Measurements from ENCODE around the gene CD164L2. TPM values are rescaled to one million over a fixed set of nuclear protein-coding genes. Genes with fewer than 3 reads are reported as not detected.

The CD164L2 gene
- total and polyA plus RNA-seq, 2 donors from 2014 or later: 0.63 to 1.1 TPM

GRCh38 chr1:27405074-27405473 is 21.9 kb upstream of the CD164L2 start:
- no peaks in the 10 kb centered on the region for H3K27me3 ChIP-seq (ENCODE audit: control insufficient read depth, insufficient read depth, low read length)
- DNase-seq: peak in 2 of 5 donors; percentile 52 to 82
- TF ChIP-seq CTCF (IDR thresholded peaks at IDR 0.05; ENCODE audit: borderline replicate concordance, extremely low read depth, insufficient read depth): no peak
- H3K36me3 ChIP-seq (ENCODE audit: control insufficient read depth in 2 of 3, insufficient read depth in 3 of 3, low read length in 3 of 3): peaks cover 3 to 16% (median 14%) of the 10 kb centered on the region in 3 donors
- no peak overlapping the region for H3K9ac ChIP-seq (ENCODE audit: low read length in 3 of 3)
- peak overlapping the region in 1 of 2 donors; percentile 33 for H3K27ac ChIP-seq (ENCODE audit: low read depth in 2 of 2, low read length in 2 of 2)
- FAIRE-seq: no peak
- H3K9me3 ChIP-seq (ENCODE audit: control insufficient read depth in 2 of 3, insufficient read depth in 1 of 3, low read length in 3 of 3): no peaks in the 10 kb centered on the region
- no peak overlapping the region for H3K4me3 ChIP-seq (ENCODE audit: low read length in 3 of 3)
- H3K4me1 ChIP-seq (ENCODE audit: control insufficient read depth in 2 of 3, insufficient read depth in 2 of 3, low read depth in 1 of 3, low read length in 3 of 3): peaks cover 6 to 21% (median 7%) of the 10 kb centered on the region in 3 donors
- intact Hi-C loops (cut with DNase I): no loop called here

DNA sequence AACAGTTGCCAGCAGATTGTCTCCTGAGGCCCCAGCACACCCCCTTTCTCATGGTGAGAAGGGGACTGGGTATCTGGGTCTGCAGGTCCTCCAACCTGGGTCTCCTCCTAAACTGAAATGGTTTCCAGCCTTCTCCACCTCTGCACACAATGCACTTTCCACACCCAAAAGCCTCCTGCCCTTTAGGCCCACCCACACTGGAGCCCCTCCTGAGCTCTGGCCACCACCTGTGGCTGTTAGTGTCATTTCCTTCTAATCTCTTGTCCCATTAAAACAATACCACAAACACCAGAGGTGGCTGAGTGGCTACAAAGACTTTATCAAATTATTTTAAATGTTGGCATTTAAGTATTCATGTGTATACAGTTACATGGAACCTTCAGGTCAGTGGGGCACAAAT is 20.8 kb upstream of the CD164L2 start:
- Histone ChIP-seq H3K9ac (ENCODE audit: low read length in 3 of 3) (no peak overlapping the region), H3K4me3 (ENCODE audit: low read length in 3 of 3) (no peak overlapping the region), H3K36me3 (ENCODE audit: control insufficient read depth in 2 of 3, insufficient read depth in 3 of 3, low read length in 3 of 3) (peaks cover 3 to 14% (median 13%) of the 10 kb centered on the region in 3 donors), H3K4me1 (ENCODE audit: control insufficient read depth in 2 of 3, insufficient read depth in 2 of 3, low read depth in 1 of 3, low read length in 3 of 3) (peaks cover 6 to 24% (median 9%) of the 10 kb centered on the region in 3 donors), H3K27me3 (ENCODE audit: control insufficient read depth, insufficient read depth, low read length) (no peaks in the 10 kb centered on the region), H3K9me3 (ENCODE audit: control insufficient read depth in 2 of 3, insufficient read depth in 1 of 3, low read length in 3 of 3) (no peaks in the 10 kb centered on the region), H3K27ac (ENCODE audit: low read depth in 2 of 2, low read length in 2 of 2) (peak overlapping the region; percentile 35 to 69)
- no peak for DNase-seq
- no peak for TF ChIP-seq CTCF (IDR thresholded peaks at IDR 0.05; ENCODE audit: borderline replicate concordance, extremely low read depth, insufficient read depth)
- intact Hi-C loops (cut with DNase I): no loop called here
- no peak for FAIRE-seq

DNA sequence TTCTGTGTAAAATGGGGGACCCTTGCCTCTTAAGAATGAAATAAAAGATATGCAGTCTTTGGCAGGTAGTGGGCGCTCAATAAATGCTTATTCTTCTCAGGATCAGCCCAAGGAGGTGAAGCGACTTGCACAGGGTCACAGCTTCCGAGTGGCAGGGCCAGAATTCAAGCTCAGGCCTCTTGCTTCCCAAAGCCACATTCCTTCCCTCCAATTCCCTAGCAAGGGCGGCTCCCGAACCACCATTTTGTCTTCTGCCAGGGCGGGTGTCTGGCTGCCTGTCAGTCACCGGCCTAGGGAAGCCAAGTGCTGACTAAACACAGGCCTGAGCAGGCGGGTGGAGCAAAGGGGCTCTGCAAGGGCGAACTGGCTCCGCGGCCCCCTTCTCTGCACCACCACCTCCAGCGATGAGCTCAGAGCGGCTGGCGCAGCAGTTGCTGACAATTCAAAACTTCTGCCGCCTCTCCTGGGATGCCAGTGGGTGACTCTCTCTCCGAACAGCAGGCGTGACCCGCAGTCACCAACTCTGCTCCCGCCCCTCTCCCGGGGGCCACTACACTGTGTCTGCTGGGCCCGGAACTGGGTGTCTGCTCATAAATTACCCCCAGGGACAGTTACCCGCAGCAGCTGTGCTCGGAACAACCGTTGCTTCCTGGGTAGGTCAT is 20.1 kb upstream of the CD164L2 start:
- peak; percentile 72 to 91 (median 84) for DNase-seq
- peak overlapping the region; percentile 35 to 69 for H3K27ac ChIP-seq (ENCODE audit: low read depth in 2 of 2, low read length in 2 of 2)
- FAIRE-seq: no peak
- intact Hi-C loops (cut with DNase I): no loop called here
- H3K9me3 ChIP-seq (ENCODE audit: control insufficient read depth in 2 of 3, insufficient read depth in 1 of 3, low read length in 3 of 3): no peaks in the 10 kb centered on the region
- TF ChIP-seq CTCF (IDR thresholded peaks at IDR 0.05; ENCODE audit: borderline replicate concordance, extremely low read depth, insufficient read depth): peak; percentile 10
- H3K27me3 ChIP-seq (ENCODE audit: control insufficient read depth, insufficient read depth, low read length): no peaks in the 10 kb centered on the region
- no peak overlapping the region for H3K9ac ChIP-seq (ENCODE audit: low read length in 3 of 3)
- peaks cover 3 to 10% (median 8%) of the 10 kb centered on the region in 3 donors for H3K36me3 ChIP-seq (ENCODE audit: control insufficient read depth in 2 of 3, insufficient read depth in 3 of 3, low read length in 3 of 3)
- peaks cover 6 to 24% (median 12%) of the 10 kb centered on the region in 3 donors for H3K4me1 ChIP-seq (ENCODE audit: control insufficient read depth in 2 of 3, insufficient read depth in 2 of 3, low read depth in 1 of 3, low read length in 3 of 3)
- no peak overlapping the region for H3K4me3 ChIP-seq (ENCODE audit: low read length in 3 of 3)
